ENCODE measurements around the gene TOMM70. TPM values are rescaled to one million over a fixed set of nuclear protein-coding genes. Genes with fewer than 3 reads are reported as not detected.
A peak's percentile ranks its signal among the peaks of the same experiment; 100 is the strongest.
"Not testable (repeated sequence)": the region's sequence is repeated elsewhere in the genome, so short reads cannot be mapped to it uniquely, and the experiment has no call there.

Gene TOMM70
- total RNA-seq, 1 donor from 2014 or later: 59.0 TPM

DNA sequence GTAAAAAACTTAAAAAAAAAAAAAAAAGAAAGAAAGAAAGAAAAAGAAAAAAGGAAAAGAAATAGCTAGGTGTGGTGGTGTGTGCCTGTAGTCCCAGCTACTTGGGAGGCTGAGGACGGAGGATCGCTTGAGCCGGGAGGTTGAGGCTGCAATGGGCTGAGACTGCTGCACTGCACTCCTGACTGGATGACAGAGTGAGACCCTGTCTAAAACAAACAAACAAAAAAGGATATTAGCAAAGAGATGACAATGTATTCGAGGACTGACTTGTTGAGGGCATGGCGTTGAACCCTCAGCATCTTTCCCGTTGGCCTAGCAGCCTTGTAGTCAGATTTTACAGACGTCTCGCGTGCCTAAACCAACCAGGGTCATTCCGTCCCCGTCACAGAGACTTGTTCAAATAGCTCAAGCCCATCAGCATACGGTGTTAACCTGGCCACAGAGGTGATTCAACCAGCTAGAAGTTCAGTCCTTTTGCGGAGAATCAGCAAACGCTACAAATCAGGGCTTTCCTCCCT is 66.9 kb downstream of the TOMM70 start:
- H3K4me3 ChIP-seq (ENCODE audit: low read length in 3 of 3): peak overlapping the region; percentile 84 to 89 (median 89)
- H3K27me3 ChIP-seq (ENCODE audit: control insufficient read depth in 3 of 3, insufficient read depth in 3 of 3, low read length in 3 of 3): no peaks in the 10 kb centered on the region
- peaks cover 5 to 13% (median 7%) of the 10 kb centered on the region in 3 donors for H3K4me1 ChIP-seq (ENCODE audit: control insufficient read depth in 3 of 3, insufficient read depth in 3 of 3, low read length in 3 of 3)
- H3K9me3 ChIP-seq (ENCODE audit: control insufficient read depth in 3 of 3, low read length in 3 of 3): no peaks in the 10 kb centered on the region
- H3K27ac ChIP-seq (ENCODE audit: low read depth, low read length): peak overlapping the region; percentile 81
- peaks cover 0 to 1% (median 0%) of the 10 kb centered on the region in 3 donors for H3K36me3 ChIP-seq (ENCODE audit: control insufficient read depth in 3 of 3, insufficient read depth in 3 of 3, low read length in 3 of 3)
- H3K9ac ChIP-seq (ENCODE audit: low read depth in 1 of 3, low read length in 3 of 3): peak overlapping the region; percentile 78 to 94 (median 84)

DNA sequence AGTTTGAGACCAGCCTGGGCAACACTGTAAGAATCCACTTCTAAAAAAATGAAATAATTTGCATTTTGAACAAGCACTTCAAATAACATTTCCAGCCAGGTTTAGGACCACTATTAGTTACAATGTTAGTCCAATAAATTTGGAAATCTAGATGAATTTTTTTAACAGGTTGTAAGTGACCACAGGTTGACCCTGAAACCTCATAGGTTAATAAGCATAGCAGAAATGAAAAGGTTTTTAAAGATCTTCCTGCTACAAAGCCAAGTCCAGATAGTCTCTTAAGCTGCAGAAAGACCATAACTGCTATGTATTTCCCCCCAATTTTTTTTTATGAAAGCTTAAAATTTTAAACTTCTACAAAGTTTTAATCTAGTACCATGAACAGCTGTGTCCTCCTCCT is 67.8 kb downstream of the TOMM70 start:
- Histone ChIP-seq H3K27me3 (ENCODE audit: control insufficient read depth in 3 of 3, insufficient read depth in 3 of 3, low read length in 3 of 3) (no peaks in the 10 kb centered on the region), H3K4me1 (ENCODE audit: control insufficient read depth in 3 of 3, insufficient read depth in 3 of 3, low read length in 3 of 3) (peaks cover 5 to 13% (median 7%) of the 10 kb centered on the region in 3 donors), H3K4me3 (ENCODE audit: low read length in 3 of 3) (no peak overlapping the region), H3K9me3 (ENCODE audit: control insufficient read depth in 3 of 3, low read length in 3 of 3) (no peaks in the 10 kb centered on the region), H3K27ac (ENCODE audit: low read depth, low read length) (no peak overlapping the region), H3K36me3 (ENCODE audit: control insufficient read depth in 3 of 3, insufficient read depth in 3 of 3, low read length in 3 of 3) (no peaks in the 10 kb centered on the region), H3K9ac (ENCODE audit: low read depth in 1 of 3, low read length in 3 of 3) (no peak overlapping the region)

DNA sequence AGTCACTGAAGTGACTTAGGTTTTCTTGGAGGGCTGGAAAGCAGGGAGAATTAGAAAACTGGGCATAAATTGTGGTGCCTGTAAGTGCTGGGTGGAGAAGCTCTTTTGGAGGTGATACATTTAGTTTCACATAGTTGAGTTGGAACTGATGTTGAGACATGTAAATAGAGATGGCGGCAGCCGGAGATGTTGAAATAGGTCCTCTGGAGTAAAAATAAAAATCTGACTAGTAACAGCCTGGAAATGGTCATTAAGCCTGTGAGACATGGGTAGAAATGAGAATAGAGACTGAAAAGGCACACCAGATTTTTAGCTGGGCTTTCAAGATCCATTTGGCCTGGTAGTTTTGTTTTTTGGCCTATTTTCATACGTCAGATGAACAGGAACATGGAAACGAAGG is 69.2 kb downstream of the TOMM70 start:
- no peak overlapping the region for H3K9ac ChIP-seq (ENCODE audit: low read depth in 1 of 3, low read length in 3 of 3)
- H3K36me3 ChIP-seq (ENCODE audit: control insufficient read depth in 3 of 3, insufficient read depth in 3 of 3, low read length in 3 of 3): peaks cover 0 to 5% (median 0%) of the 10 kb centered on the region in 3 donors
- no peak overlapping the region for H3K27ac ChIP-seq (ENCODE audit: low read depth, low read length)
- no peaks in the 10 kb centered on the region for H3K27me3 ChIP-seq (ENCODE audit: control insufficient read depth in 3 of 3, insufficient read depth in 3 of 3, low read length in 3 of 3)
- H3K9me3 ChIP-seq (ENCODE audit: control insufficient read depth in 3 of 3, low read length in 3 of 3): no peaks in the 10 kb centered on the region
- H3K4me3 ChIP-seq (ENCODE audit: low read length in 3 of 3): no peak overlapping the region
- peaks cover 5 to 13% (median 7%) of the 10 kb centered on the region in 3 donors for H3K4me1 ChIP-seq (ENCODE audit: control insufficient read depth in 3 of 3, insufficient read depth in 3 of 3, low read length in 3 of 3)

DNA sequence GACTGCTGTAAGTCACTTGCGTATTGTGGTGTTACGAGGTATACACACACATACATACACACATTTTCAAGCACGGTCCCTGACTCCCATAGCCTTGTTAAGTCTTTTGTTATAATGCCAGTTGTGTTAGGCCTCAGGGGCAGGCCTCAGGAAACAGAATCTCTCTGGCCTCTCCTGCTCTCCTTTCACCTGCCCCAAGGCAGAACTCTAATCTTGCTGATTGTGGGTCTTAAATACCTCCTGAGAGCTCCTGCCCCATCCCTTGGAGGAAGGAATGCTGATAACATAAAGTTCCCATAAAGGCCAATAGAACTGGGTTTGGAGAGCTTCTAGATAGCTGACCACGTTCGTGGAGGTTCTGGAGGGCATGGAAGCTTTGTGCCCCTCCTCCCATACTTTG is 70.2 kb downstream of the TOMM70 start:
- Histone ChIP-seq H3K27ac (ENCODE audit: low read depth, low read length) (no peak overlapping the region), H3K36me3 (ENCODE audit: control insufficient read depth in 3 of 3, insufficient read depth in 3 of 3, low read length in 3 of 3) (peaks cover 0 to 9% (median 3%) of the 10 kb centered on the region in 3 donors), H3K4me3 (ENCODE audit: low read length in 3 of 3) (no peak overlapping the region), H3K9me3 (ENCODE audit: control insufficient read depth in 3 of 3, low read length in 3 of 3) (no peaks in the 10 kb centered on the region), H3K9ac (ENCODE audit: low read depth in 1 of 3, low read length in 3 of 3) (no peak overlapping the region), H3K27me3 (ENCODE audit: control insufficient read depth in 3 of 3, insufficient read depth in 3 of 3, low read length in 3 of 3) (no peaks in the 10 kb centered on the region), H3K4me1 (ENCODE audit: control insufficient read depth in 3 of 3, insufficient read depth in 3 of 3, low read length in 3 of 3) (peaks cover 5 to 10% (median 7%) of the 10 kb centered on the region in 3 donors)

DNA sequence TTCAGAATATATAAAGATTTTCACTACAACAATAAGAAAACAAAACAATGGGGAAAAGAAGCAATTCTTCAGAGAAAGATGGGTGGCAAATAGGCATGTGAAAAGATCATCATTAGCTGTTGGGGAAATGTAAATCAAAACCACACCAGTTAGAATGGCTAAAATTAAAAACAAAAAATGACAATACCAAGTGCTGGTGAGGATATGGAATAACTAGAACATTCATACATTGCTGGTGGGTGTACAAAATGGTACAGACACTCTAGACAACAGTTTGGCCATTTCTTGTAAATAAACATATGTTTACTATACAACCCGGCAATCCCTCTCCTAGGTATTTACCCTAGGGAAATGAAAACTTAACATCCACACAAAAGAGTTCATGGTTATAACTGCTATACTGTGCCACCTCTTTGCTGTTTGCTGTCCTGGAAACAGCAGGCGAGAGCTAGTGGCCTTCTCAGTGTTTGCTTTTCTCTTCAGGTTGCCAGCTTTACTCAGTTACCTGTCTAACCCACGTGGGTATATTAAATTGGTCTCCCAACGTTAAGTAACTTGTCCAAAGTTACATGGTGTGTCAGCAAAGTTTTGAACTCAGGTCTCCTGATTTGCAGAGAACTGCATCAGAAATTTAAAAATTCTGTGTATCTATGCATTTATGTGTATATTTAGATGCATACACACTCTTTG is 70.9 kb downstream of the TOMM70 start:
- Histone ChIP-seq H3K9ac (ENCODE audit: low read depth in 1 of 3, low read length in 3 of 3) (no peak overlapping the region), H3K27ac (ENCODE audit: low read depth, low read length) (no peak overlapping the region), H3K27me3 (ENCODE audit: control insufficient read depth in 3 of 3, insufficient read depth in 3 of 3, low read length in 3 of 3) (no peaks in the 10 kb centered on the region), H3K4me1 (ENCODE audit: control insufficient read depth in 3 of 3, insufficient read depth in 3 of 3, low read length in 3 of 3) (peaks cover under 1 to 6% (median 4%) of the 10 kb centered on the region in 3 donors), H3K4me3 (ENCODE audit: low read length in 3 of 3) (no peak overlapping the region), H3K9me3 (ENCODE audit: control insufficient read depth in 3 of 3, low read length in 3 of 3) (no peaks in the 10 kb centered on the region), H3K36me3 (ENCODE audit: control insufficient read depth in 3 of 3, insufficient read depth in 3 of 3, low read length in 3 of 3) (peaks cover 0 to 15% (median 6%) of the 10 kb centered on the region in 3 donors)

DNA sequence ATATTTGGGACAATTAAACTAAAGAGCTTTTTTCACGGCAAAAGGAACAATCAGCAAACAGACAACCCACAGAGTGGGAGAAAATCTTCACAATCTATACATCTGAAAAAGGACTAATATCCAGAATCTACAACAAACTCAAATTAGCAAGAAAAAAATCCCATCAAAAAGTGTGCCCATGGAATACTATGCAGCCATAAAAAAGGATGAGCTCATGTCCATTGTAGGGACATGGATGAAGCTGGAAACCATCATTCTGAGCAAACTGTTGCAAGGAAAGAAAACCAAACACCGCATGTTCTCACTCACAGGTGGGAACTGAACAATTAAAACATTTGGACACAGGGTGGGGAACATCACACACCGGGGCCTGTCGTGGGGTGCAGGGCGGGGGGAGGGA is 73.5 kb downstream of the TOMM70 start:
- peaks cover 0 to 19% (median 6%) of the 10 kb centered on the region in 3 donors for H3K36me3 ChIP-seq (ENCODE audit: control insufficient read depth in 3 of 3, insufficient read depth in 3 of 3, low read length in 3 of 3)
- H3K4me1 ChIP-seq (ENCODE audit: control insufficient read depth in 3 of 3, insufficient read depth in 3 of 3, low read length in 3 of 3): not testable (repeated sequence)

DNA sequence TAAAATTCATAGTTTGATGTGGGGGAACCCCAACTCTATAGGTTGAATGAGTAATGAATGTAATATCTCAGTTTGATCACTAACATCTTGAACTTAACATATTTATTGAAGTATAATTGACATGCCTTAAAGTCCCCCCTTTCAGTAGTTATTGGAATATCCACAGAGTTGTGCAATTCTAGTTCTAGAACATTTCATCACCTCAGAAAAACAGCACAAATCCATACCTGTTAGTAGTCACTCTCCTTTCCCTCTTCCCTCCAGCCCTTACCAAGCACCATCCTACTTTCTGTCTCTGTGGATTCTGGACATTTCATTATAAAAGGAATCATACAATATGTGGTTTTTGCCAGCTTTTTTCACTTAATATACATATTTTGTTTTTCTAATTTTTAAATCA is 75.1 kb downstream of the TOMM70 start:
- H3K4me3 ChIP-seq (ENCODE audit: low read length in 3 of 3): no peak overlapping the region
- no peak overlapping the region for H3K9ac ChIP-seq (ENCODE audit: low read depth in 1 of 3, low read length in 3 of 3)
- H3K27me3 ChIP-seq (ENCODE audit: control insufficient read depth in 3 of 3, insufficient read depth in 3 of 3, low read length in 3 of 3): no peaks in the 10 kb centered on the region
- H3K9me3 ChIP-seq (ENCODE audit: control insufficient read depth in 3 of 3, low read length in 3 of 3): no peaks in the 10 kb centered on the region
- no peak overlapping the region for H3K27ac ChIP-seq (ENCODE audit: low read depth, low read length)
- H3K36me3 ChIP-seq (ENCODE audit: control insufficient read depth in 3 of 3, insufficient read depth in 3 of 3, low read length in 3 of 3): peaks cover 0 to 23% (median 12%) of the 10 kb centered on the region in 3 donors
- H3K4me1 ChIP-seq (ENCODE audit: control insufficient read depth in 3 of 3, insufficient read depth in 3 of 3, low read length in 3 of 3): no peaks in the 10 kb centered on the region

More for the DNA sequence above, 73.5 kb downstream of the TOMM70 start:
- H3K27ac ChIP-seq (ENCODE audit: low read depth, low read length); H3K9ac ChIP-seq (ENCODE audit: low read depth in 1 of 3, low read length in 3 of 3); H3K4me3 ChIP-seq (ENCODE audit: low read length in 3 of 3); H3K9me3 ChIP-seq (ENCODE audit: control insufficient read depth in 3 of 3, low read length in 3 of 3); H3K27me3 ChIP-seq (ENCODE audit: control insufficient read depth in 3 of 3, insufficient read depth in 3 of 3, low read length in 3 of 3): not testable (repeated sequence)

DNA sequence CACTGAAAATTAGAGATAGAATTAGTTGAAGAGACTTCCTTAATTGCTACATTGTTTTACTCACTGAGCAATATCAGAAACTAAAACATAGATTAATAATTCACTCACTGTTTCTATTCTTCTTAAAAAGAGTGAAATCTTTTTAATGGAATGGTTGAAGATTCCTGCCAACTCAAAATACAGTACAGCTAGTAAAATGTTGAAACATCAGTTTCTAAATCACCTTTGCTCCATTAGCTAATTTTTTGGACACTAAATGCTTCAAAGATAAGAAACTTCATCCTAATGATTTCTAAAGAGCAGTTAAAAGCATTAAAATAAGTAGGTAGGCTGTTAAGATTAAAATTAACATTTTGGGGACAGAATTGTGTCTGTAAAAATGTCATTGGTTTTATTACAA is 76.8 kb downstream of the TOMM70 start:
- no peak overlapping the region for H3K9ac ChIP-seq (ENCODE audit: low read depth in 1 of 3, low read length in 3 of 3)
- no peak overlapping the region for H3K4me3 ChIP-seq (ENCODE audit: low read length in 3 of 3)
- peaks cover 0 to 32% (median 21%) of the 10 kb centered on the region in 3 donors for H3K36me3 ChIP-seq (ENCODE audit: control insufficient read depth in 3 of 3, insufficient read depth in 3 of 3, low read length in 3 of 3)
- H3K27me3 ChIP-seq (ENCODE audit: control insufficient read depth in 3 of 3, insufficient read depth in 3 of 3, low read length in 3 of 3): no peaks in the 10 kb centered on the region
- no peak overlapping the region for H3K27ac ChIP-seq (ENCODE audit: low read depth, low read length)
- H3K4me1 ChIP-seq (ENCODE audit: control insufficient read depth in 3 of 3, insufficient read depth in 3 of 3, low read length in 3 of 3): no peaks in the 10 kb centered on the region
- no peaks in the 10 kb centered on the region for H3K9me3 ChIP-seq (ENCODE audit: control insufficient read depth in 3 of 3, low read length in 3 of 3)

DNA sequence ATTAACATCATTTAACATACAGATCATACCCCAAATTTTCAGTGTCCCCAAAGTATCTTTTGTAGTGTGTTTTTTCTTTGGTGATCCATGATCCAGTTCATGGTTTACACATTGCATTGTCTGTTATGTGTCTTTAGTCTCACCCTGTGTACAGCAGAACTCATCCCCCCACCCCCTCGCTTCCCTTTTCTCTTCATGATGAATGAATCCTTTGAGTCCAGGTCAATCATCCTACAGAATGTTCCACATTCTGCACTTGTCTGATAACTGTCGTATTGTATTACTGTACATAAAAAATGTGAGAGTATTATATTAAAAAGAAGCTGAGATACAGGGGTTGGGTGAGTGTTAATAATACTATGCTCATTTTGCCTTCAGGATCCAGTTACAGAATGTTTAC is 80.9 kb downstream of the TOMM70 start:
- Histone ChIP-seq H3K27ac (ENCODE audit: low read depth, low read length) (no peak overlapping the region), H3K36me3 (ENCODE audit: control insufficient read depth in 3 of 3, insufficient read depth in 3 of 3, low read length in 3 of 3) (peaks cover 0 to 28% (median 23%) of the 10 kb centered on the region in 3 donors), H3K4me3 (ENCODE audit: low read length in 3 of 3) (no peak overlapping the region), H3K27me3 (ENCODE audit: control insufficient read depth in 3 of 3, insufficient read depth in 3 of 3, low read length in 3 of 3) (no peaks in the 10 kb centered on the region), H3K9ac (ENCODE audit: low read depth in 1 of 3, low read length in 3 of 3) (no peak overlapping the region), H3K4me1 (ENCODE audit: control insufficient read depth in 3 of 3, insufficient read depth in 3 of 3, low read length in 3 of 3) (no peaks in the 10 kb centered on the region), H3K9me3 (ENCODE audit: control insufficient read depth in 3 of 3, low read length in 3 of 3) (no peaks in the 10 kb centered on the region)

DNA sequence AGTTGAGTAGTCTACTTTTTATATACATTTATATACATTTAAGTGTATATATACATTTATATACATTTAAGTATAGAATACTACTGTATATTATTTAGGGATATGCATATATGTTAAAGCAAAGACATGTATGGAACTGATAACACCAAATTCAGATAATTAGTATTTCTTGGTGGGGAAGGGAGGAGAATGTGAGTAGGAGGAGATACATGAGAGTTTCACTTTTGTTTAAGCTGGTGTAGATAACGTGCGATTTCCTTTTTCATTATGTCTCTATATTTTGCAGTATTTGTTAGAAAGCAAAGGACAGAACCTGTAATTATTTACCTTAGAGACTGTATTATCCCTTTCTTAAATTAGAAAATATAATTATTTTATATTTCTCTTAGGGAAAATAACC is 83.0 kb downstream of the TOMM70 start:
- Histone ChIP-seq H3K4me1 (ENCODE audit: control insufficient read depth in 3 of 3, insufficient read depth in 3 of 3, low read length in 3 of 3) (no peaks in the 10 kb centered on the region), H3K36me3 (ENCODE audit: control insufficient read depth in 3 of 3, insufficient read depth in 3 of 3, low read length in 3 of 3) (peaks cover 0 to 27% (median 24%) of the 10 kb centered on the region in 3 donors), H3K27ac (ENCODE audit: low read depth, low read length) (no peak overlapping the region), H3K27me3 (ENCODE audit: control insufficient read depth in 3 of 3, insufficient read depth in 3 of 3, low read length in 3 of 3) (no peaks in the 10 kb centered on the region), H3K4me3 (ENCODE audit: low read length in 3 of 3) (no peak overlapping the region), H3K9ac (ENCODE audit: low read depth in 1 of 3, low read length in 3 of 3) (no peak overlapping the region), H3K9me3 (ENCODE audit: control insufficient read depth in 3 of 3, low read length in 3 of 3) (no peaks in the 10 kb centered on the region)

Measured in skeletal muscle tissue (tissue), 4 donors.